HG03442 (cell line): ENCODE measurements around the gene CRACR2A.

ENCODE experiments used
- ATAC-seq: cut with Tn5 transposase; IDR thresholded peaks from one replicate; pipeline ENCODE4 v1.9.1; 2021; ENCODE audit warnings: mild to moderate bottlenecking, moderate library complexity; ENCODE audit not compliant: unreplicated experiment

The CRACR2A gene

GRCh38 chr12:3571323-3571722, 181.6 kb downstream of the CRACR2A start:
- ATAC-seq: no peak

- no peak for ATAC-seq
Measured at GRCh38 chr12:3568695-3569094, 184.2 kb downstream of the CRACR2A start.

- ATAC-seq: no peak
Measured at GRCh38 chr12:3565985-3566384, 186.9 kb downstream of the CRACR2A start.
